ENCODE data around the gene FUOM. TPM values are rescaled to one million over a fixed set of nuclear protein-coding genes. Genes with fewer than 3 reads are reported as not detected.
"Not testable (repeated sequence)": the region's sequence is repeated elsewhere in the genome, so short reads cannot be mapped to it uniquely, and the experiment has no call there.

Gene FUOM
- total RNA-seq, 2 experiments from 2014 or later = 30.4 to 46.0 TPM

DNA sequence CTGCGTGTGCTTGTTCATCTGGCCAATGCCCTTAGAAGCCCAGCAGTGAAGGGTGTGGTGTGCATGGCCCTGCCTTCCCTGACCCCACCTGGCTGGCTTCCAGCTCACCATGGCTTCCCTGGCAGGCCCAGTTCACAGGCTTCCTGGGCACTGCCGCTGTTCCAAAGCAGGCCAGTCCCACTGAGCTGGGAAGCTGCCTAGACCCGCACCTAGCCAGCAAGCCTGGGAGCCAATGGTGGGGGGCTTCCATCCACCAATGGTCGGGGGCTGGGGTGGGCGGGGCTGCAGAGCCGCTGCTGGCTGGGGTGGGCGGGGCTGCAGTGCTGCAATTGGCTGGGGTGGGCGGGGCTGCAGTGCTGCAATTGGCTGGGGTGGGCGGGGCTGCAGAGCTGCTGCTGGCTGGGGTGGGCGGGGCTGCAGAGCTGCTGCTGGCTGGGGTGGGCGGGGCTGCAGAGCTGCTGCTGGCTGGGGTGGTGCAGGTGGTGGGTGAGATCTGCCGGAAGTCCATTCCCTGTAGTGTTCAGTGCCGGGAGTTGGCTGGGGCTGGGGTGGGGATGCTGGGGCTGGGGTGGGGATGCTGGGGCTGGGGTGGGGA lies 33.5 kb downstream of the FUOM start:
- ChIA-PET POLR2A (interaction anchor here (0.6 to 0.9 kb wide), 6 partner anchors 15 to 872 kb away, joined by 3 to 9 read pairs (median 4); no protein-coding TSS in a partner anchor), CTCF (ENCODE audit: unreplicated experiment) (interaction anchor here (0.6 to 1.1 kb wide), 4 partner anchors 8 to 115 kb away, joined by 3 to 4 read pairs (median 4); no protein-coding TSS in a partner anchor)
- no peak overlapping the region for H3K27ac ChIP-seq (ENCODE audit: low read depth, low read length, poor library complexity, severe bottlenecking)
- no peaks in the 10 kb centered on the region for H3K36me3 ChIP-seq (ENCODE audit: insufficient read depth, low read length)
- H3K9me3 ChIP-seq (ENCODE audit: low read length) = no peaks in the 10 kb centered on the region
- TF ChIP-seq EZH2phosphoT487 (IDR thresholded peaks at IDR 0.05; ENCODE audit: borderline replicate concordance, low read depth, low read length) = no peak
- TF ChIP-seq, protein P1, sequence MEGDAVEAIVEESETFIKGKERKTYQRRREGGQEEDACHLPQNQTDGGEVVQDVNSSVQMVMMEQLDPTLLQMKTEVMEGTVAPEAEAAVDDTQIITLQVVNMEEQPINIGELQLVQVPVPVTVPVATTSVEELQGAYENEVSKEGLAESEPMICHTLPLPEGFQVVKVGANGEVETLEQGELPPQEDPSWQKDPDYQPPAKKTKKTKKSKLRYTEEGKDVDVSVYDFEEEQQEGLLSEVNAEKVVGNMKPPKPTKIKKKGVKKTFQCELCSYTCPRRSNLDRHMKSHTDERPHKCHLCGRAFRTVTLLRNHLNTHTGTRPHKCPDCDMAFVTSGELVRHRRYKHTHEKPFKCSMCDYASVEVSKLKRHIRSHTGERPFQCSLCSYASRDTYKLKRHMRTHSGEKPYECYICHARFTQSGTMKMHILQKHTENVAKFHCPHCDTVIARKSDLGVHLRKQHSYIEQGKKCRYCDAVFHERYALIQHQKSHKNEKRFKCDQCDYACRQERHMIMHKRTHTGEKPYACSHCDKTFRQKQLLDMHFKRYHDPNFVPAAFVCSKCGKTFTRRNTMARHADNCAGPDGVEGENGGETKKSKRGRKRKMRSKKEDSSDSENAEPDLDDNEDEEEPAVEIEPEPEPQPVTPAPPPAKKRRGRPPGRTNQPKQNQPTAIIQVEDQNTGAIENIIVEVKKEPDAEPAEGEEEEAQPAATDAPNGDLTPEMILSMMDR (conservative IDR thresholded peaks at IDR 0.05; ENCODE audit: low read length) = no peak
- no peak overlapping the region for H3K4me3 ChIP-seq (ENCODE audit: low read depth, low read length, poor library complexity, severe bottlenecking)
- H3K4me1 ChIP-seq (ENCODE audit: insufficient read depth, low read length, poor library complexity, severe bottlenecking) = peaks cover 9% of the 10 kb centered on the region
- intact Hi-C loops (cut with micrococcal nuclease; ENCODE audit: unreplicated experiment) = loop anchor here (2.0 kb wide), 1 partner anchor 15 kb away; the partner anchor contains the start of genes TUBGCP2 and ZNF511
- no peaks in the 10 kb centered on the region for H4K20me1 ChIP-seq (ENCODE audit: insufficient read depth, low read length)
- H3K79me2 ChIP-seq (ENCODE audit: insufficient read depth, low read depth, low read length) = no peaks in the 10 kb centered on the region
- H2AFZ ChIP-seq (ENCODE audit: low read length) = no peak overlapping the region
- no TSS peak for BruUV-seq (replicated peaks)
- DNase-seq (ENCODE audit: low spot score) = peak; percentile 84
- H3K4me2 ChIP-seq (ENCODE audit: low read length) = peak overlapping the region; percentile 55
- H3K9me2 ChIP-seq (ENCODE audit: insufficient read depth, low read length) = no peaks in the 10 kb centered on the region

DNA sequence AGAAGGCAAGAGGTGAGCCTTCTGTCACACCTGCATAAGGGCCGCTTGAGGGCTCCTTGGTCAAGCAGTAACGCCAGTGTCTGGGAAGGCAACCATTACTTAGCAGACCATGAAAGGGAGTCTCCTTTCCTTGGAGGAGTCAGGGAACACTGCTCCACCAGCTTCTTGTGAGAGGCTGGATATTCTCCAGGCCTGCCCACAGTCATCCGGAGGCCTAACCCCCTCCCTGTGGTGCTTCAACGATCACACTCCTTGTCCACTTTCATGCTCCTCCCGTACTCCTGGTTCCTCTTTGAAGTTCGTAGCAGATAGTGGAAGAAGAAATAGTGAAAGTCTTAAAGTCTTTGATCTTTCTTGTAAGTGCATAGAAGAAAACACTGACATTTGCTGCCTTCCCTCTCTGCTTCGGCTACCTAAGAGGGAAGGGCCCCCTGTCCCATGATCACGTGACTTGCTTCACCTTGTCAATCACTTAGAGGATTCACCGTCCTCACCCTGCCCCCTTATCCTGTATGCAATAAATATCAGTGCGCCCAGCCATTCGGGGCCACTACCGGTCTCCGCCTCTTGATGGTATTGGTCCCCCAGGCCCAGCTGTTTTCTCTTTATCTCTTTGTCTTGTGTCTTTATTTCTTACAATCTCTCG lies 35.6 kb downstream of the FUOM start:
- POLR2A ChIA-PET; CTCF ChIA-PET (ENCODE audit: unreplicated experiment); H3K4me1 ChIP-seq (ENCODE audit: insufficient read depth, low read length, poor library complexity, severe bottlenecking); intact Hi-C loops (cut with micrococcal nuclease; ENCODE audit: unreplicated experiment); H4K20me1 ChIP-seq (ENCODE audit: insufficient read depth, low read length); DNase-seq (ENCODE audit: low spot score); H3K27ac ChIP-seq (ENCODE audit: low read depth, low read length, poor library complexity, severe bottlenecking); H3K9me2 ChIP-seq (ENCODE audit: insufficient read depth, low read length); BruUV-seq (replicated peaks); H3K9me3 ChIP-seq (ENCODE audit: low read length); H2AFZ ChIP-seq (ENCODE audit: low read length); H3K4me3 ChIP-seq (ENCODE audit: low read depth, low read length, poor library complexity, severe bottlenecking); H3K36me3 ChIP-seq (ENCODE audit: insufficient read depth, low read length); H3K4me2 ChIP-seq (ENCODE audit: low read length); H3K79me2 ChIP-seq (ENCODE audit: insufficient read depth, low read depth, low read length): not testable (repeated sequence)

DNA sequence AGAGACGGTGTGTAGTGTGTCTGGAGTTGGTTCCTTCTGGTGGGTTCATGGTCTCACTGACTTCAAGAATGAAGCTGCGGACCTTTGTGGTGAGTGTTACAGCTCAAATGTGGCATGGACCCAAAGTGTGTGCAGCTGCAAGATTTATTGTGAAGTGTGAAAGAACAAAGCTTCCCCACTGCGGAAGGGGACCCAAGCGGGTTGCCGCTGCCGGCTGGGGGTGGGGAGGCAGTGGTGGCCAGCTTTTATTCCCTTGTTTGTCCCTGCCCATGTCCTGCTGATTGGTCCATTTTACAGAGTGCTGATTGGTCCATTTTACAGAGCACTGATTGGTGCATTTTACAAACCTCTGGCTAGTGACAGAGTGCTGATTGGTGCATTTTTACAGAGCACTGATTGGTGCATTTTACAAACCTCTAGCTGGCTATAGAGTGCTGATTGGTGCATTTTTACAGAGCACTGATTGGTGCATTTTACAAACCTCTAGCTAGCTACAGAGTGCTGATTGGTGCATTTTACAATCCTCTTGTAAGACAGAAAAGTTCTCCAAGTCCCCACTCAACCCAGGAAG lies 36.9 kb downstream of the FUOM start:
- H3K9me2 ChIP-seq (ENCODE audit: insufficient read depth, low read length); H3K9me3 ChIP-seq (ENCODE audit: low read length); H3K27ac ChIP-seq (ENCODE audit: low read depth, low read length, poor library complexity, severe bottlenecking); intact Hi-C loops (cut with micrococcal nuclease; ENCODE audit: unreplicated experiment); BruUV-seq (replicated peaks); H3K79me2 ChIP-seq (ENCODE audit: insufficient read depth, low read depth, low read length); POLR2A ChIA-PET; H3K4me1 ChIP-seq (ENCODE audit: insufficient read depth, low read length, poor library complexity, severe bottlenecking); H3K4me2 ChIP-seq (ENCODE audit: low read length); H4K20me1 ChIP-seq (ENCODE audit: insufficient read depth, low read length); H3K4me3 ChIP-seq (ENCODE audit: low read depth, low read length, poor library complexity, severe bottlenecking); CTCF ChIA-PET (ENCODE audit: unreplicated experiment); H3K36me3 ChIP-seq (ENCODE audit: insufficient read depth, low read length); H2AFZ ChIP-seq (ENCODE audit: low read length): not testable (repeated sequence)
- DNase-seq (ENCODE audit: low spot score) = peak; percentile 27

Data from OCI-LY7 (cell line).